SH-SY5Y (cell line): ENCODE results near the gene SUSD2.

Experiments
- GATA2 ChIP-seq: IDR thresholded peaks from 2 replicates; pipeline ENCODE4 v1.6.1; 2011; ENCODE audit warnings: mild to moderate bottlenecking, low read depth, low read length
- GATA3 ChIP-seq: IDR thresholded peaks from 2 replicates; pipeline ENCODE4 v1.6.1; 2011; ENCODE audit warnings: low read depth, mild to moderate bottlenecking, low read length, moderate library complexity

- TF ChIP-seq GATA2 (no peak), GATA3 (no peak)
These were observed 19.8 kb upstream of the SUSD2 start for GRCh38 chr22:24161485-24161884.
